GM23248 (cell line): ENCODE results near the gene CELA3B. TPM values are rescaled to one million over a fixed set of nuclear protein-coding genes. Genes with fewer than 3 reads are reported as not detected.
"Not testable (repeated sequence)": the region's sequence is repeated elsewhere in the genome, so short reads cannot be mapped to it uniquely, and the experiment has no call there.

Source experiments
- DNase-seq: peaks from one replicate; pipeline ENCODE4 v3.0.0-alpha.2; 2015
- H2AFZ ChIP-seq: fragments of 200-600 bp; sonication (generic); 2 replicates; pipeline ENCODE4 v1.6.1; 2016; ENCODE audit warnings: antibody characterized with exemption
- H3F3A ChIP-seq: fragments of 200-600 bp; sonication (generic); 2 replicates; pipeline ENCODE4 v1.6.1; 2016; ENCODE audit warnings: mild to moderate bottlenecking, antibody characterized with exemption, mixed run types; ENCODE audit not compliant: insufficient read depth
- H3K27ac ChIP-seq: fragments of 200-600 bp; sonication (generic); 2 replicates; pipeline ENCODE4 v1.5.1; 2016; ENCODE audit warnings: mild to moderate bottlenecking
- H3K27me3 ChIP-seq: fragments of 200-600 bp; sonication (generic); replicated peaks from 2 replicates; pipeline ENCODE4 v1.6.1; 2016; ENCODE audit warnings: mild to moderate bottlenecking; ENCODE audit not compliant: insufficient read depth
- H3K36me3 ChIP-seq: fragments of 200-600 bp; sonication (generic); 2 replicates; pipeline ENCODE4 v1.6.1; 2016; ENCODE audit warnings: low read depth, mild to moderate bottlenecking
- H3K4me1 ChIP-seq: fragments of 200-600 bp; sonication (generic); 2 replicates; pipeline ENCODE4 v1.6.1; 2016; ENCODE audit warnings: mild to moderate bottlenecking; ENCODE audit not compliant: insufficient read depth
- H3K4me2 ChIP-seq: fragments of 200-600 bp; sonication (generic); one replicate; pipeline ENCODE4 v1.6.1; 2016; ENCODE audit warnings: mild to moderate bottlenecking; ENCODE audit not compliant: unreplicated experiment
- H3K4me3 ChIP-seq: fragments of 200-600 bp; sonication (generic); 2 replicates; pipeline ENCODE4 v1.5.1; 2016; ENCODE audit warnings: mild to moderate bottlenecking
- H3K79me2 ChIP-seq: fragments of 200-600 bp; sonication (generic); 2 replicates; pipeline ENCODE4 v1.6.1; 2016; ENCODE audit warnings: mild to moderate bottlenecking; ENCODE audit not compliant: insufficient read depth
- H3K9ac ChIP-seq: fragments of 200-600 bp; sonication (generic); 2 replicates; pipeline ENCODE4 v1.6.1; 2016; ENCODE audit warnings: mild to moderate bottlenecking
- H3K9me2 ChIP-seq: fragments of 200-600 bp; sonication (generic); 2 replicates; pipeline ENCODE4 v1.6.1; 2016; ENCODE audit warnings: mixed run types, mild to moderate bottlenecking, moderate library complexity; ENCODE audit not compliant: insufficient read depth
- H3K9me3 ChIP-seq: fragments of 200-600 bp; sonication (generic); one replicate; pipeline ENCODE4 v1.6.1; 2017; ENCODE audit warnings: low read depth
- H4K20me1 ChIP-seq: fragments of 200-600 bp; sonication (generic); 2 replicates; pipeline ENCODE4 v1.6.0; 2016; ENCODE audit not compliant: insufficient read depth
- WGBS, 2 experiments: methylation state at CpG; one replicate each; pipeline ENCODE4 v1.1.6; 2015 to 2017; ENCODE audit warnings: low lambda C conversion rate in 2 of 2, low coverage in 1 of 2; ENCODE audit errors: missing lambda C conversion rate in 2 of 2; 5-methylcytosine and 5-hydroxymethylcytosine counted together
- in situ Hi-C: fragments of 300-500 bp; cut with MboI; formaldehyde crosslinking; loops from 2 replicates; pipeline ENCODE4 v1.15.0; 2020
- polyA plus RNA-seq: library from polyadenylated mRNA; unstranded; fragments of >200 nt; fragmentation: Nextera tagmentation; extraction: Ambion mirVana; gene quantifications from 2 replicates; pipeline ENCODE4 v1.2.1, GENCODE V29; 2016
- total RNA-seq: library from RNA; depleted of rRNA; stranded (reverse); fragments of >200 nt; shearing (Covaris generic); gene quantifications from 2 replicates; pipeline ENCODE4 v1.2.3, GENCODE V29; 2014

The CELA3B gene
- total and polyA plus RNA-seq, 2 experiments from 2014 or later = not detected

DNA sequence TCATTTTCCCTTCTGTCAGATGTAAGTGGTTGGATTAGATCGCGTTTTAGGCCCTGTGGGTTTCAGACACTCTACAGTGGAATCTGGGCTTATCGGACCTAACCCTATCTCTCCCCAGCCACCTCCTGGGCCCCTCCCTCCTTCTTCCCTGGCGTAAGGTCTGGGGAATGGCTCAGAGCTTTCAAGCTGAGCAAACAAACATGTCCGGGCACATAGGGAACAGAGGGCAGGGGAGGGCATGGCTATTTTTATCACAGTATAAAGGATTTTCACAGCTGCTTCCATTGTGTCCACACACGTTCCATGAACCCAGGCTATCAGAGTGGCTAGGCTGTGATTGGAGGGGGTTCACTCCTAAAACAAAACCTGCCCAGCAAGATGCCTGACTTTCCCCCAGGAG is 2.1 kb upstream of the CELA3B start:
- DNase-seq, H3F3A ChIP-seq, H4K20me1 ChIP-seq, in situ Hi-C loops, H3K9me2 ChIP-seq, H3K4me2 ChIP-seq, H2AFZ ChIP-seq, H3K9ac ChIP-seq, H3K79me2 ChIP-seq, H3K4me1 ChIP-seq, H3K27ac ChIP-seq, H3K9me3 ChIP-seq, H3K27me3 ChIP-seq, H3K36me3 ChIP-seq, H3K4me3 ChIP-seq: not testable (repeated sequence)
- WGBS, 2 experiments = 89 to 91% methylated on average over 6 of the region's 6 CpGs

GRCh38 chr1:21975296-21975695 is 1.5 kb upstream of the CELA3B start:
- H3K27me3 ChIP-seq, DNase-seq, H3K9me3 ChIP-seq, H3K4me2 ChIP-seq, H3K79me2 ChIP-seq, H3K4me1 ChIP-seq, H3K9me2 ChIP-seq, H3K36me3 ChIP-seq, H3F3A ChIP-seq, H3K27ac ChIP-seq, H2AFZ ChIP-seq, H3K4me3 ChIP-seq, in situ Hi-C loops, H4K20me1 ChIP-seq, H3K9ac ChIP-seq: not testable (repeated sequence)
- WGBS, 2 experiments = 89% methylated on average over 6 to 9 of the region's 9 CpGs

GRCh38 chr1:21978209-21978608 is 1.4 kb downstream of the CELA3B start:
- H3K9me3 ChIP-seq, in situ Hi-C loops, H3K9ac ChIP-seq, H3K9me2 ChIP-seq, DNase-seq, H2AFZ ChIP-seq, H3K4me3 ChIP-seq, H3K79me2 ChIP-seq, H3K27ac ChIP-seq, H4K20me1 ChIP-seq, H3K36me3 ChIP-seq, H3K4me1 ChIP-seq, H3F3A ChIP-seq, H3K4me2 ChIP-seq, H3K27me3 ChIP-seq: not testable (repeated sequence)
- WGBS, 2 experiments = 84 to 87% methylated on average over 10 to 11 of the region's 11 CpGs

GRCh38 chr1:21980515-21981220 is 3.8 kb downstream of the CELA3B start:
- H3K36me3 ChIP-seq, H3K27ac ChIP-seq, in situ Hi-C loops, H3K9me3 ChIP-seq, H3K79me2 ChIP-seq, H2AFZ ChIP-seq, H3K4me1 ChIP-seq, H3K4me3 ChIP-seq, H3K9me2 ChIP-seq, H3K27me3 ChIP-seq, H3K9ac ChIP-seq, H3K4me2 ChIP-seq, H4K20me1 ChIP-seq, DNase-seq, H3F3A ChIP-seq: not testable (repeated sequence)
- 70 to 90% methylated on average over 6 to 16 of the region's 21 CpGs for WGBS, 2 experiments

DNA sequence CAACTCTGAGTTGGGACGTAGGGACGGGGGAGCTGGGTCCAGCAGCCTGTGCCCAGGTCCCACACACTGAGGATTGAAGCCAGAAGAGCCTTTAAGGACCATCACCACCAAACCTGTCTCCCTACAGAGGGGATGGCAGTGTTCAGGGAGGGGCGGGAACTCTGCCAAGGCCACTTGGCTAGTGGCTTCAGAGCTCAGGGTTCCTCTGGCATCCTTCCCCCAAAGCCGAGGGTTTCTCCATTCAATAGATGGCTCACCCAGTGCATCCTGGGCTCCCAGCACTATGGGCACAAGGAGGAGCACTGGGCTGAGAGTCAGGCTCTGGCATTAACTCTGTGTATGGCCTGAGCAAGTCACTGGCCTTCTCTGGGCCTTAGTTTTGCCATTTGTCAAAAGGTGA is 4.4 kb downstream of the CELA3B start:
- not testable (repeated sequence) for H2AFZ ChIP-seq
- WGBS, 2 experiments = 58% methylated on average over 2 of the region's 4 CpGs

GRCh38 chr1:21982122-21982521 is 5.3 kb downstream of the CELA3B start:
- H3K36me3 ChIP-seq, H3K4me3 ChIP-seq, H3K9me2 ChIP-seq, H3K9ac ChIP-seq, DNase-seq, H3K9me3 ChIP-seq, H3K27ac ChIP-seq, H4K20me1 ChIP-seq, H3F3A ChIP-seq, H3K79me2 ChIP-seq, H3K4me1 ChIP-seq, in situ Hi-C loops, H3K27me3 ChIP-seq, H2AFZ ChIP-seq, H3K4me2 ChIP-seq: not testable (repeated sequence)
- WGBS, 2 experiments = 81 to 83% methylated on average over 6 of the region's 6 CpGs

More for the DNA sequence above, 4.4 kb downstream of the CELA3B start:
- H3K79me2 ChIP-seq, H3K27ac ChIP-seq, H3F3A ChIP-seq, H3K4me1 ChIP-seq, H3K36me3 ChIP-seq, DNase-seq, H3K4me2 ChIP-seq, H4K20me1 ChIP-seq, H3K9me2 ChIP-seq, in situ Hi-C loops, H3K27me3 ChIP-seq, H3K4me3 ChIP-seq, H3K9ac ChIP-seq, H3K9me3 ChIP-seq: not testable (repeated sequence)

- 40 to 57% methylated on average over 5 to 9 of the region's 15 CpGs for WGBS, 2 experiments
- H4K20me1 ChIP-seq, H3K9me2 ChIP-seq, H3K79me2 ChIP-seq, H3K9me3 ChIP-seq, H3K27me3 ChIP-seq, in situ Hi-C loops, H3K27ac ChIP-seq, H3K36me3 ChIP-seq, H3K4me1 ChIP-seq, H2AFZ ChIP-seq, H3K9ac ChIP-seq, H3K4me3 ChIP-seq, H3K4me2 ChIP-seq, H3F3A ChIP-seq: not testable (repeated sequence)
- DNase-seq = peak; percentile 26
Measured at GRCh38 chr1:21983539-21983938, 6.7 kb downstream of the CELA3B start.

GRCh38 chr1:21985893-21986292 is 9.1 kb downstream of the CELA3B start:
- H4K20me1 ChIP-seq, H3K4me2 ChIP-seq, H3K27ac ChIP-seq, H3K4me3 ChIP-seq, H3K4me1 ChIP-seq, H2AFZ ChIP-seq, in situ Hi-C loops, H3K36me3 ChIP-seq, H3K9me3 ChIP-seq, H3K9ac ChIP-seq, H3K9me2 ChIP-seq, H3K79me2 ChIP-seq, DNase-seq, H3K27me3 ChIP-seq, H3F3A ChIP-seq: not testable (repeated sequence)
- WGBS, 2 experiments = 25 to 30% methylated on average over 3 of the region's 5 CpGs
